ENCODE data around the gene ZNF282. TPM values are rescaled to one million over a fixed set of nuclear protein-coding genes. Genes with fewer than 3 reads are reported as not detected.
"Not testable (repeated sequence)": the region's sequence is repeated elsewhere in the genome, so short reads cannot be mapped to it uniquely, and the experiment has no call there.

The ZNF282 gene
- total RNA-seq, 4 donors from 2014 or later = 18.3 to 40.8 (median 22.2) TPM

- Histone ChIP-seq H3K4me3 (no peak overlapping the region), H3K4me1 (peaks cover 6 to 16% (median 11%) of the 10 kb centered on the region in 4 donors), H3K9me3 (no peaks in the 10 kb centered on the region), H3K27ac (no peak overlapping the region), H3K36me3 (peaks cover 0 to 32% (median 8%) of the 10 kb centered on the region in 4 donors), H3K27me3 (no peaks in the 10 kb centered on the region)
- 70 to 95% methylated on average over 2 to 20 of the region's 21 CpGs for WGBS, 2 donors (ENCODE audit: low coverage in 1 of 2)
- DNase-seq = no peak
- in situ Hi-C loops (cut with MboI; ENCODE audit: low pct_ligation_motif_present in 1 of 4, low pct_unique_long_range_greater_than_20kb in 1 of 4, low sequenced_read_pairs in 3 of 4) (no loop called here), intact Hi-C loops (cut with DNase I; ENCODE audit: low total_unique reads) (no loop called here)
- TF ChIP-seq POLR2A (IDR thresholded peaks at IDR 0.05) = no peak
- TF ChIP-seq CTCF (IDR thresholded peaks at IDR 0.05) = no peak
- no peak for TF ChIP-seq EP300 (IDR thresholded peaks at IDR 0.05; ENCODE audit: low read depth)
- no peak for TF ChIP-seq POLR2AphosphoS5 (IDR thresholded peaks at IDR 0.05)
Measured at GRCh38 chr7:149266451-149266850, 71.1 kb downstream of the ZNF282 start.

GRCh38 chr7:149267733-149268132, 72.4 kb downstream of the ZNF282 start:
- H3K4me3 ChIP-seq = no peak overlapping the region
- DNase-seq = no peak
- TF ChIP-seq POLR2A (IDR thresholded peaks at IDR 0.05) (no peak), POLR2AphosphoS5 (IDR thresholded peaks at IDR 0.05) (no peak), EP300 (IDR thresholded peaks at IDR 0.05; ENCODE audit: low read depth) (no peak), CTCF (IDR thresholded peaks at IDR 0.05) (no peak)
- H3K4me1 ChIP-seq = peaks cover 3 to 12% (median 3%) of the 10 kb centered on the region in 4 donors
- H3K27ac ChIP-seq = no peak overlapping the region
- in situ Hi-C loops (cut with MboI; ENCODE audit: low pct_ligation_motif_present in 1 of 4, low pct_unique_long_range_greater_than_20kb in 1 of 4, low sequenced_read_pairs in 3 of 4) = no loop called here
- H3K27me3 ChIP-seq = no peaks in the 10 kb centered on the region
- H3K36me3 ChIP-seq = peaks cover 0 to 32% (median 8%) of the 10 kb centered on the region in 4 donors
- intact Hi-C loops (cut with DNase I; ENCODE audit: low total_unique reads) = no loop called here
- no peaks in the 10 kb centered on the region for H3K9me3 ChIP-seq
- 90 to 96% methylated on average over 2 to 8 of the region's 8 CpGs for WGBS, 2 donors (ENCODE audit: low coverage in 1 of 2)

GRCh38 chr7:149274424-149274823, 79.1 kb downstream of the ZNF282 start:
- 98 to 100% methylated on average over 4 to 8 of the region's 8 CpGs for WGBS, 2 donors (ENCODE audit: low coverage in 1 of 2)
- peaks cover 0 to 35% (median 5%) of the 10 kb centered on the region in 4 donors for H3K36me3 ChIP-seq

More at GRCh38 chr7:149274424-149274823, 79.1 kb downstream of the ZNF282 start:
- H3K27ac ChIP-seq; DNase-seq; H3K27me3 ChIP-seq; in situ Hi-C loops (cut with MboI; ENCODE audit: low pct_ligation_motif_present in 1 of 4, low pct_unique_long_range_greater_than_20kb in 1 of 4, low sequenced_read_pairs in 3 of 4); H3K4me1 ChIP-seq; H3K9me3 ChIP-seq; intact Hi-C loops (cut with DNase I; ENCODE audit: low total_unique reads); H3K4me3 ChIP-seq: not testable (repeated sequence)

Small RNAs within 50 kb of the gene (small RNA-seq; reads per million reads assigned to genes)
- gene AC004890.1 = 0 reads per million in 4 donors

Other genes starting within 250 kb of the ZNF282 start
- gene PDIA4, start 167.0 kb upstream of the ZNF282 start, total RNA-seq = 10 to 100 TPM; 44.5 to 79.5 (median 74.7) TPM
- 1 to 10 TPM; 4.0 to 5.2 (median 5.2) TPM for gene ZNF786, start 104.8 kb upstream of the ZNF282 start, total RNA-seq
- 1 to 10 TPM in 3 of 4 donors, under 1 TPM in 1; 0.37 to 2.3 (median 1.6) TPM for gene ZNF425, start 69.2 kb upstream of the ZNF282 start, total RNA-seq
- gene ZNF398, start 48.1 kb upstream of the ZNF282 start, total RNA-seq = 10 to 100 TPM; 13.7 to 37.0 (median 28.1) TPM
- gene ZNF212, start 44.1 kb downstream of the ZNF282 start, total RNA-seq = 10 to 100 TPM in 1 of 4 donors, 1 to 10 TPM in 3; 2.4 to 22.1 (median 9.5) TPM
- 10 to 100 TPM in 3 of 4 donors, 1 to 10 TPM in 1; 9.0 to 28.7 (median 17.9) TPM for gene ZNF783, start 66.7 kb downstream of the ZNF282 start, total RNA-seq